Activated naive CD4-positive, alpha-beta T cell treated with anti-CD3 and anti-CD28 coated beads, Interleukin-2, amount 50 U/mL, for 24 hours (primary cell): Measurements from ENCODE around the gene SCIN.

Experiments
- H3K27ac Mint-ChIP-seq: one replicate; pipeline ENCODE4 v1.8.0; 2021; ENCODE audit warnings: mild to moderate bottlenecking, mixed read lengths
- H3K27me3 Mint-ChIP-seq: one replicate; pipeline ENCODE4 v1.8.0; 2021; ENCODE audit warnings: mixed read lengths
- H3K36me3 Mint-ChIP-seq: one replicate; pipeline ENCODE4 v1.8.0; 2021; ENCODE audit warnings: mixed read lengths
- H3K4me1 Mint-ChIP-seq: one replicate; pipeline ENCODE4 v1.8.0; 2021; ENCODE audit warnings: mixed read lengths
- H3K4me3 Mint-ChIP-seq: one replicate; pipeline ENCODE4 v1.8.0; 2021; ENCODE audit warnings: mild to moderate bottlenecking, mixed read lengths
- H3K9me3 Mint-ChIP-seq: one replicate; pipeline ENCODE4 v1.8.0; 2021; ENCODE audit warnings: mixed read lengths

The SCIN gene

DNA sequence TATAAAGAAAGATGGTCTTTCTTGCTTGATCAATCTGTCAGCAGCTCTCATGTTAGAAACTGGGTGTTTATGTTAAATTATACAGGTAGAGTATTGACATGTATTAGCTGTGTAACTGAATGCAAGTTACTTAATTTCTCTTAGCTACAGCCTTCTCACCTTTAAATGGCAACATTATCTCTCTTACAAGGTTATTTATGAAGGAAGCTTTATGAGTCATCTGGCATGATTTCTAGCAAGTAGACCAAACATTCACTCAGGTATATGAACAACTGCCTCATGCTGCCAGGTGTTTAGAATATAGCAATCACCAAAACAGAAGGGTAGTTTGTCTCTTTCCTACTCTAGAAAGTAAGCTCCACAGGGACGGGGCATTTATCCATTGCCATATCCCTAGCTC lies 125.4 kb downstream of the SCIN start:
- Mint-ChIP-seq H3K4me3 (no peak overlapping the region), H3K36me3 (peaks cover 2% of the 10 kb centered on the region), H3K4me1 (peaks cover 16% of the 10 kb centered on the region), H3K27me3 (no peaks in the 10 kb centered on the region), H3K27ac (no peak overlapping the region), H3K9me3 (no peaks in the 10 kb centered on the region)

GRCh38 chr7:12699299-12699698 lies 128.8 kb downstream of the SCIN start:
- H3K4me1 Mint-ChIP-seq: peaks cover 10% of the 10 kb centered on the region
- H3K27ac Mint-ChIP-seq: no peak overlapping the region
- H3K36me3 Mint-ChIP-seq: peaks cover 6% of the 10 kb centered on the region
- no peak overlapping the region for H3K4me3 Mint-ChIP-seq
- H3K27me3 Mint-ChIP-seq: no peaks in the 10 kb centered on the region
- no peaks in the 10 kb centered on the region for H3K9me3 Mint-ChIP-seq

DNA sequence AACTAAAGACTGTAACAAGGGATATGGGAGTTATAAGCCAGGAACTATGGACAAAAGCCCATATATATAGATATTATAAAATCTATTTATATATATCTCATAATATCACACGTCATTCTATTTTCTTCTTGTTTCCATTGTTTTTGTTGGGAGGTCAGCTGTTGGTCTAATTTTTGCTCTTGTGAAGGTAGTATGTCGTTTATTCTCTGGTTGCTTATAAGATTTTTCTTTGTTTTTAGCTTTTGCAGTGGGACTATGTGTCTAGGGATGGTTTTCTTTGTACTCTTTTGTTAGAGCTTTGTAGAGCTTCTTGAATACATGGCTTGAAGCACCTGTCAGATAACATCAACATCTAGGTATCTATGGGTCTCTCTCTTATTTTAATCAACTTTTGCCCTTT lies 130.9 kb downstream of the SCIN start:
- H3K4me1 Mint-ChIP-seq: no peaks in the 10 kb centered on the region
- H3K27ac Mint-ChIP-seq: no peak overlapping the region
- no peak overlapping the region for H3K4me3 Mint-ChIP-seq

DNA sequence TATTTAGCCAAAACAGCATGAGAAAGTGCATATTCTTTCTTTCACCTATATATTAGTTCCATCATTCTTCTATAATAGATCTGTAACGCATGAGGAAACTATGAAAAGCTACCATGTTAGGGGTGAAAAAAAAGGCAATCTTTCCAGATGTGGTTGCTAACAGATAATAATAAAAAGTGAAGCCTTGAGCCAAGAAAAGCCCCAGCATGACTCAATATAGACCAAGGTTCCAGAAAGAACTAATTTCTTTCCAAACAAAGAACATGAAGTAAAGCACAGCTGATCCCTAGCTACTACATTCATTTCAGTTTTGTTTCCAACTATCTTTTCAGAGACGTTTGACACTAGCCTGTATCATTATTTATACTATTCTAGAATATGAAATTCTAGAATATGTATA lies 133.4 kb downstream of the SCIN start:
- Mint-ChIP-seq H3K27me3 (no peaks in the 10 kb centered on the region), H3K36me3 (peaks cover 8% of the 10 kb centered on the region), H3K4me1 (no peaks in the 10 kb centered on the region), H3K9me3 (no peaks in the 10 kb centered on the region), H3K4me3 (no peak overlapping the region), H3K27ac (no peak overlapping the region)

More for the DNA sequence above, 130.9 kb downstream of the SCIN start:
- H3K36me3 Mint-ChIP-seq: peaks cover 6% of the 10 kb centered on the region
- H3K27me3 Mint-ChIP-seq: no peaks in the 10 kb centered on the region
- H3K9me3 Mint-ChIP-seq: no peaks in the 10 kb centered on the region

DNA sequence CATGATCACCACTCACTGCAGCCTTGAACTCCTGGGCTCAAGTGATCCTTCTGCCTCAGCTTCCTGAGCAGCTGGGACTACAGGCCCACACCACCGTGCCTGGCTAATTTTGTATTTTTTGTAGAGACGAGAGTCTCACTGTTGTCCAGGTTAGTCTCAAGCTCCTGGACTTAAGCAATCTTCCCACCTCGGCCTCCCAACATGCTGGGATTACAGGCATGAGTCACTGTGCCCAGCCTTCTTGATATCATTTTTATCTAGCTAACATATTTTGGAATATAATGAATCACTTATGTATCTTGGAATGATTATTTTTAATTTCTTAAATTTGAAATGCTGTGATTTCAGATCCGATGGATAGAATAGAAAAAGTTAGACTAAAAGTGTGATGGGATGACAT lies 135.4 kb downstream of the SCIN start:
- Mint-ChIP-seq H3K4me3 (no peak overlapping the region), H3K36me3 (peaks cover 5% of the 10 kb centered on the region), H3K27me3 (no peaks in the 10 kb centered on the region), H3K9me3 (no peaks in the 10 kb centered on the region), H3K4me1 (no peaks in the 10 kb centered on the region), H3K27ac (no peak overlapping the region)

DNA sequence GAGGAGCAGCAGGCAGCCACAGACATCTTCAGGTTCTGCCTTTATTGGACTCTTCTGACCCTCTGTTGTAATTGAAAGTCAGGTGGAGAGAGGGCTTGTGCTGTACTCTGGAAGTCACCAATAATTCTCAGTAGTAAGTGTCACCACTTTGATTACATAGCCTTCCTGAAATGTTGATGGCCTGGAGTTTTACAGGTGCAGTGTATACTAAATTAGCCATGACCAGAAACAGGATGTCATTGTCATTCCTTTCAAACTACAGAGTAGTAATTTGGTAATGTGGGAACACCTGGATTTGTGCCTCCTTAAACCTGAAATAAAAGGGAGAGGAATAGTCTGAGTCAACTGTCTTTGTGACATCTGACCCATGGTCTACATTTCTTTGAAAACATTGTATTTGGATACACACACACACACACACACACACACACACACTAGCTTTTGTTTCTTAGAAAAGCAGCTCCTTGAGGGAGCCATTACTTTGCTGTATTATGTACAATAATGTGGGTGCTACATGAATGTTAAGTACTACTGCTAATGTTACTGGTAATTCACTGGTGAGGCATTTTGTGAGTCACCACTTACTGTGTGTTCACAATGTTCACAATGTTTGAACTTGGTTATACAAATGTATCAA lies 136.5 kb downstream of the SCIN start:
- Mint-ChIP-seq H3K4me1 (no peaks in the 10 kb centered on the region), H3K9me3 (no peaks in the 10 kb centered on the region), H3K27ac (no peak overlapping the region), H3K27me3 (no peaks in the 10 kb centered on the region), H3K4me3 (no peak overlapping the region), H3K36me3 (peaks cover 2% of the 10 kb centered on the region)

DNA sequence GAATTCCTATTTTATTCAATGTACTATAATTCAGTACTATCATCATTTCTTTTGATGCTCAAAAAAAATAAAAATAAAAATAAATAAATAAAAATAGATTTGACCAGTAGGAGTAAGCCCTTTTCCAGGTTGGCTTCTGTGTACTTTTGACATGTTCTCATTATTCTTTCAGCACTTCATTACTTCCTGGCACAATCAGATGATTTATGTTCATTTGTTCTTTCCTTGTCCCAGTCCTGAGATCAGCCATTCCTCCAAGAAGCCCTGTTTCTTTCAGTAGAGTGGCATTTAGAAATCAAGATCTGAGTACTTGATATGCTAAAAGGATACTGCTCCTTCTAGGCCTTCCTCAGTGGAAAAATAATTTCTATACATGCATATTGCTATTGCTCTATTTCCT lies 137.8 kb downstream of the SCIN start:
- Mint-ChIP-seq H3K27ac (no peak overlapping the region), H3K9me3 (no peaks in the 10 kb centered on the region), H3K4me3 (no peak overlapping the region), H3K4me1 (no peaks in the 10 kb centered on the region), H3K27me3 (no peaks in the 10 kb centered on the region), H3K36me3 (peaks cover 2% of the 10 kb centered on the region)
